ENCODE data around the gene PRDX1.
"Not testable (repeated sequence)": the region's sequence is repeated elsewhere in the genome, so short reads cannot be mapped to it uniquely, and the experiment has no call there.

The PRDX1 gene

GRCh38 chr1:45526135-45526644 lies 4.5 kb upstream of the PRDX1 start:
- in situ Hi-C loops (cut with HindIII; ENCODE audit: low pct_unique_long_range_greater_than_20kb, low sequenced_read_pairs), result no loop called here
- DNase-seq (ENCODE audit: low read depth in 1 of 2, low spot score in 1 of 2), result peak in 1 of 2 experiments; percentile 51
- no peak for TF ChIP-seq JUND (IDR thresholded peaks at IDR 0.05; ENCODE audit: low read depth)

GRCh38 chr1:45523975-45524374 lies 2.3 kb upstream of the PRDX1 start:
- in situ Hi-C loops (cut with HindIII; ENCODE audit: low pct_unique_long_range_greater_than_20kb, low sequenced_read_pairs); DNase-seq (ENCODE audit: low read depth in 1 of 2, low spot score in 1 of 2): not testable (repeated sequence)

- in situ Hi-C loops (cut with HindIII; ENCODE audit: low pct_unique_long_range_greater_than_20kb, low sequenced_read_pairs); DNase-seq (ENCODE audit: low read depth in 1 of 2, low spot score in 1 of 2): not testable (repeated sequence)
Measured at GRCh38 chr1:45523516-45523915, 1.8 kb upstream of the PRDX1 start.

GRCh38 chr1:45522324-45523104 lies 830 bp upstream of the PRDX1 start:
- no peak for DNase-seq (ENCODE audit: low read depth in 1 of 2, low spot score in 1 of 2)
- no peak for TF ChIP-seq JUND (IDR thresholded peaks at IDR 0.05; ENCODE audit: low read depth)
- in situ Hi-C loops (cut with HindIII; ENCODE audit: low pct_unique_long_range_greater_than_20kb, low sequenced_read_pairs), result no loop called here

- in situ Hi-C loops (cut with HindIII; ENCODE audit: low pct_unique_long_range_greater_than_20kb, low sequenced_read_pairs); DNase-seq (ENCODE audit: low read depth in 1 of 2, low spot score in 1 of 2): not testable (repeated sequence)
Measured at GRCh38 chr1:45519774-45520173, 1.9 kb downstream of the PRDX1 start.

GRCh38 chr1:45518910-45519309 lies 2.8 kb downstream of the PRDX1 start:
- TF ChIP-seq JUND (IDR thresholded peaks at IDR 0.05; ENCODE audit: low read depth), result no peak
- no peak for DNase-seq (ENCODE audit: low read depth in 1 of 2, low spot score in 1 of 2)
- in situ Hi-C loops (cut with HindIII; ENCODE audit: low pct_unique_long_range_greater_than_20kb, low sequenced_read_pairs), result no loop called here

GRCh38 chr1:45518366-45518765 lies 3.3 kb downstream of the PRDX1 start:
- in situ Hi-C loops (cut with HindIII; ENCODE audit: low pct_unique_long_range_greater_than_20kb, low sequenced_read_pairs); DNase-seq (ENCODE audit: low read depth in 1 of 2, low spot score in 1 of 2): not testable (repeated sequence)

- DNase-seq (ENCODE audit: low read depth in 1 of 2, low spot score in 1 of 2), result no peak
- no peak for TF ChIP-seq JUND (IDR thresholded peaks at IDR 0.05; ENCODE audit: low read depth)
- in situ Hi-C loops (cut with HindIII; ENCODE audit: low pct_unique_long_range_greater_than_20kb, low sequenced_read_pairs), result no loop called here
Measured at GRCh38 chr1:45516465-45516864, 5.2 kb downstream of the PRDX1 start.

- in situ Hi-C loops (cut with HindIII; ENCODE audit: low pct_unique_long_range_greater_than_20kb, low sequenced_read_pairs), result no loop called here
- TF ChIP-seq JUND (IDR thresholded peaks at IDR 0.05; ENCODE audit: low read depth), result no peak
- DNase-seq (ENCODE audit: low read depth in 1 of 2, low spot score in 1 of 2), result no peak
Measured at GRCh38 chr1:45516036-45516435, 5.6 kb downstream of the PRDX1 start.

- in situ Hi-C loops (cut with HindIII; ENCODE audit: low pct_unique_long_range_greater_than_20kb, low sequenced_read_pairs); DNase-seq (ENCODE audit: low read depth in 1 of 2, low spot score in 1 of 2): not testable (repeated sequence)
Measured at GRCh38 chr1:45513532-45514260, 8.0 kb downstream of the PRDX1 start.

- no peak for TF ChIP-seq JUND (IDR thresholded peaks at IDR 0.05; ENCODE audit: low read depth)
- in situ Hi-C loops (cut with HindIII; ENCODE audit: low pct_unique_long_range_greater_than_20kb, low sequenced_read_pairs), result no loop called here
- peak in 1 of 2 experiments; percentile 77 for DNase-seq (ENCODE audit: low read depth in 1 of 2, low spot score in 1 of 2)
Measured at GRCh38 chr1:45512641-45513054, 9.0 kb downstream of the PRDX1 start.

- no peak for DNase-seq (ENCODE audit: low read depth in 1 of 2, low spot score in 1 of 2)
- TF ChIP-seq JUND (IDR thresholded peaks at IDR 0.05; ENCODE audit: low read depth), result no peak
- in situ Hi-C loops (cut with HindIII; ENCODE audit: low pct_unique_long_range_greater_than_20kb, low sequenced_read_pairs), result no loop called here
Measured at GRCh38 chr1:45510972-45511527, 10.6 kb downstream of the PRDX1 start.

All from T47D (cell line).